Inflammatory macrophage treated with lipopolysaccharide for 4 hours (primary cell): ENCODE results near the gene RNU6-1.

Experiments used
- DNase-seq: peaks from one replicate; pipeline ENCODE4 v3.0.0-alpha.2; 2020

Gene RNU6-1

GRCh38 chr15:67796196-67797127 lies 43.4 kb downstream of the RNU6-1 start:
- no peak for DNase-seq

- DNase-seq, result no peak
Observed at GRCh38 chr15:67794832-67795574, 44.8 kb downstream of the RNU6-1 start.

- no peak for DNase-seq
Observed at GRCh38 chr15:67792250-67792942, 47.4 kb downstream of the RNU6-1 start.

- DNase-seq, result no peak
Observed at GRCh38 chr15:67790610-67791319, 49.1 kb downstream of the RNU6-1 start.
